CD14-positive monocyte (primary cell): Measurements from ENCODE around the gene TMPRSS11D. TPM values are rescaled to one million over a fixed set of nuclear protein-coding genes. Genes with fewer than 3 reads are reported as not detected.

Experiments used
- DNase-seq, 3 donors: peaks; one replicate each; pipeline ENCODE4 v3.0.0-alpha.2; 2011 to 2022
- H2AFZ ChIP-seq: 2 replicates; pipeline ENCODE4 v1.6.0; 2012; ENCODE audit warnings: mild to moderate bottlenecking, low read depth, low read length, inconsistent platforms; ENCODE audit not compliant: insufficient read depth, poor library complexity, severe bottlenecking
- H3K27ac ChIP-seq, 2 donors: 1 replicate in 1 of 2; 2 replicates in 1 of 2; pipeline ENCODE4 v1.5.1; 2012 to 2013; ENCODE audit warnings: low read length in 2 of 2, control low read depth in 1 of 2, inconsistent platforms in 1 of 2, low read depth in 1 of 2, mild to moderate bottlenecking in 1 of 2
- H3K27me3 ChIP-seq, 2 donors: one replicate each; pipeline versions ENCODE4 v1.6.0 to v1.6.1; 2011 to 2013; ENCODE audit warnings: low read length in 2 of 2; ENCODE audit not compliant: control insufficient read depth in 2 of 2, insufficient read depth in 2 of 2
- H3K36me3 ChIP-seq, 2 donors: replicated peaks in 1 of 2; 1 replicate in 1 of 2; 2 replicates in 1 of 2; pipeline versions ENCODE4 v1.5.1 to v1.6.1; 2012 to 2013; ENCODE audit warnings: low read length in 2 of 2, control low read depth in 1 of 2, inconsistent platforms in 1 of 2, mild to moderate bottlenecking in 1 of 2; ENCODE audit not compliant: insufficient read depth in 2 of 2, control insufficient read depth in 1 of 2
- H3K4me1 ChIP-seq, 2 donors: 1 replicate in 1 of 2; 2 replicates in 1 of 2; pipeline versions ENCODE4 v1.5.1 to v1.6.1; 2012 to 2013; ENCODE audit warnings: low read length in 2 of 2, control low read depth in 1 of 2, inconsistent platforms in 1 of 2, mild to moderate bottlenecking in 1 of 2, moderate library complexity in 1 of 2; ENCODE audit not compliant: insufficient read depth in 2 of 2, control insufficient read depth in 1 of 2
- H3K4me2 ChIP-seq: replicated peaks from 2 replicates; pipeline ENCODE3; 2012; ENCODE audit warnings: low read length, moderate library complexity, mild to moderate bottlenecking; ENCODE audit not compliant: poor library complexity, severe bottlenecking; ENCODE audit errors: extremely low read depth
- H3K4me3 ChIP-seq, 3 experiments: fragments of 200-600 bp in 1 of 3; sonication (generic) in 1 of 3; replicated peaks in 1 of 3; 1 replicate in 2 of 3; 2 replicates in 1 of 3; pipeline ENCODE4 v1.5.1; 2011 to 2013; ENCODE audit warnings: low read length in 3 of 3, mild to moderate bottlenecking in 3 of 3, control low read depth in 2 of 3, low read depth in 2 of 3, inconsistent platforms in 1 of 3, moderate library complexity in 1 of 3
- H3K79me2 ChIP-seq: 2 replicates; pipeline ENCODE4 v1.6.0; 2012; ENCODE audit warnings: mild to moderate bottlenecking, control low read depth, inconsistent platforms, low read length, moderate library complexity; ENCODE audit not compliant: insufficient read depth
- H3K9ac ChIP-seq: 2 replicates; pipeline ENCODE4 v1.6.0; 2017; ENCODE audit warnings: low read length, mild to moderate bottlenecking; ENCODE audit not compliant: insufficient read depth, poor library complexity, severe bottlenecking
- H3K9me3 ChIP-seq, 2 donors: replicated peaks in 1 of 2; 1 replicate in 1 of 2; 2 replicates in 1 of 2; pipeline versions ENCODE4 v1.5.1 to v1.6.1; 2012 to 2013; ENCODE audit warnings: low read length in 2 of 2, control low read depth in 1 of 2; ENCODE audit not compliant: control insufficient read depth in 1 of 2, insufficient read depth in 1 of 2
- H4K20me1 ChIP-seq: 2 replicates; pipeline ENCODE4 v1.6.0; 2012; ENCODE audit warnings: mild to moderate bottlenecking, low read length, control low read depth, moderate library complexity; ENCODE audit not compliant: insufficient read depth
- H3K27ac Mint-ChIP-seq, 7 donors: one replicate each; pipeline ENCODE4 v1.8.0; 2020; ENCODE audit warnings: mild to moderate bottlenecking in 7 of 7, mixed read lengths in 7 of 7, moderate library complexity in 6 of 7, inconsistent platforms in 2 of 7
- H3K27me3 Mint-ChIP-seq, 3 donors: one replicate each; pipeline ENCODE4 v1.8.0; 2021 to 2022; ENCODE audit warnings: low read depth in 3 of 3, mild to moderate bottlenecking in 3 of 3, mixed read lengths in 3 of 3, moderate library complexity in 3 of 3, inconsistent platforms in 1 of 3
- H3K36me3 Mint-ChIP-seq, 2 donors: one replicate each; pipeline ENCODE4 v1.8.0; 2020; ENCODE audit warnings: mixed read lengths in 2 of 2, inconsistent platforms in 1 of 2, mild to moderate bottlenecking in 1 of 2
- H3K4me1 Mint-ChIP-seq: one replicate; pipeline ENCODE4 v1.8.0; 2020; ENCODE audit warnings: mild to moderate bottlenecking, mixed read lengths
- H3K4me3 Mint-ChIP-seq, 2 donors: one replicate each; pipeline ENCODE4 v1.8.0; 2020; ENCODE audit warnings: mild to moderate bottlenecking in 2 of 2, mixed read lengths in 2 of 2, moderate library complexity in 1 of 2
- H3K9me3 Mint-ChIP-seq, 7 donors: one replicate each; pipeline ENCODE4 v1.8.0; 2020 to 2022; ENCODE audit warnings: mixed read lengths in 7 of 7, mild to moderate bottlenecking in 6 of 7, moderate library complexity in 6 of 7, inconsistent platforms in 2 of 7
- WGBS: methylation state at CpG from one replicate; pipeline ENCODE4 v1.1.5; 2013; ENCODE audit warnings: missing lambda C conversion rate; ENCODE audit not compliant: insufficient coverage; 5-methylcytosine and 5-hydroxymethylcytosine counted together
- intact Hi-C, 2 donors: fragments of 100-400 bp; cut with micrococcal nuclease; formaldehyde crosslinking; loops; one replicate each; pipeline versions ENCODE4 v1.15.0 to v1.15.1; 2023
- polyA plus RNA-seq, 3 donors: library from polyadenylated mRNA; depleted of rRNA in 1 of 3; unstranded in 2 of 3; stranded (reverse) in 1 of 3; fragments of 300-500 nt in 2 of 3; fragments of >200 nt in 1 of 3; fragmentation: Illumina TruSeq in 2 of 3; gene quantifications; 1 replicate in 2 of 3; 2 replicates in 1 of 3; pipeline ENCODE4 v1.2.3, GENCODE V29; 2012 to 2021
- TF ChIP-seq, protein P1 (sequence below): fragments of 200-600 bp; IDR thresholded peaks from one replicate; pipeline ENCODE4 v1.8.0; 2022; ENCODE audit warnings: antibody characterized with exemption, mild to moderate bottlenecking

Gene TMPRSS11D
- polyA plus RNA-seq, 3 donors = not detected

DNA sequence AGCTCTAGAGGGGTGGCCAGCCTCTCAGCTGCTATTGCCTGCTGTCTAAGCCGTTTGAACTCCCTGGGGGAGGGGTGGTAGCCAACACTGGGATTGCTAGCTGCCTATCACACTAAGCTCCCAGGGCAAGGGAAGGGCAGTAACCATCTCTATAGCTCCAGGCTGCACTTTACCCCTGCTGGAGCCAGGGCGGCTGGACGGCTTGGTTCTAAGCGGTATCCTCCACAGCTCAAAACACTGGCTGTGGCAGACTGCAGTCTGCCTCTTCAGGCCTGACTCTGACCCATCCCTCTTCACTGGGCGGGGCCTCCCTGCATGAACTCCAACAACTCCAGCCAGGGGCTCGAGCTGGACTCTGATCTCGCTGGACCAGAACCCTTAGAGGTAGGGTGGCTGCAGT is 74.3 kb downstream of the TMPRSS11D start:
- 100% methylated on average over 5 of the region's 7 CpGs for WGBS
- H3K9me3 Mint-ChIP-seq = peaks cover 3 to 14% (median 5%) of the 10 kb centered on the region in 7 donors

DNA sequence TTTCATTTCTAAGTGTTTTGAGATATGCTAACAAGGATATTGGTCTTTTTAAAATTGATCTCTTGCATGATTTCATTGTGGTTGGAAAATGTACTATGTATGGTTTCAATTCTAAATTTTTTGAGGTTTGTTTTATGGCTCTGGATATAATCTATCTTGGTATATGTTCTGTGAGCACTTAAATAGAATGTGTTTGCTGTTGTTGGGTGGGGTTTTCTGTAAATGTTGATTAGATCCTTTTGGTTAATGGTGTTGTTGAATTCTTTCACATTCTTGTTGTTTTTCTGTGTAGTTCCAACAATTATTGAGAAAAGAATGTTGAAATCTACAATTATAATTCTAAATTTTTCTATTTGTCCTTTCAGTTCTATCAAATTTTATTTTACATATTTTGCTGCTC is 87.0 kb downstream of the TMPRSS11D start:
- Histone ChIP-seq H3K9ac (no peak overlapping the region), H3K4me3 (no peak overlapping the region), H3K4me1 (no peaks in the 10 kb centered on the region), H3K36me3 (no peaks in the 10 kb centered on the region), H3K4me2 (no peak overlapping the region), H4K20me1 (no peaks in the 10 kb centered on the region), H3K79me2 (no peaks in the 10 kb centered on the region), H2AFZ (no peak overlapping the region), H3K27ac (no peak overlapping the region), H3K27me3 (no peaks in the 10 kb centered on the region), H3K9me3 (no peaks in the 10 kb centered on the region)
- intact Hi-C loops = no loop called here
- DNase-seq = no peak
- Mint-ChIP-seq H3K4me1 (no peaks in the 10 kb centered on the region), H3K36me3 (no peaks in the 10 kb centered on the region), H3K9me3 (peaks cover 0 to 2% (median 0%) of the 10 kb centered on the region in 7 donors), H3K27ac (no peak overlapping the region), H3K27me3 (peaks cover 0 to 2% (median 0%) of the 10 kb centered on the region in 3 donors), H3K4me3 (no peak overlapping the region)
- TF ChIP-seq, protein P1, sequence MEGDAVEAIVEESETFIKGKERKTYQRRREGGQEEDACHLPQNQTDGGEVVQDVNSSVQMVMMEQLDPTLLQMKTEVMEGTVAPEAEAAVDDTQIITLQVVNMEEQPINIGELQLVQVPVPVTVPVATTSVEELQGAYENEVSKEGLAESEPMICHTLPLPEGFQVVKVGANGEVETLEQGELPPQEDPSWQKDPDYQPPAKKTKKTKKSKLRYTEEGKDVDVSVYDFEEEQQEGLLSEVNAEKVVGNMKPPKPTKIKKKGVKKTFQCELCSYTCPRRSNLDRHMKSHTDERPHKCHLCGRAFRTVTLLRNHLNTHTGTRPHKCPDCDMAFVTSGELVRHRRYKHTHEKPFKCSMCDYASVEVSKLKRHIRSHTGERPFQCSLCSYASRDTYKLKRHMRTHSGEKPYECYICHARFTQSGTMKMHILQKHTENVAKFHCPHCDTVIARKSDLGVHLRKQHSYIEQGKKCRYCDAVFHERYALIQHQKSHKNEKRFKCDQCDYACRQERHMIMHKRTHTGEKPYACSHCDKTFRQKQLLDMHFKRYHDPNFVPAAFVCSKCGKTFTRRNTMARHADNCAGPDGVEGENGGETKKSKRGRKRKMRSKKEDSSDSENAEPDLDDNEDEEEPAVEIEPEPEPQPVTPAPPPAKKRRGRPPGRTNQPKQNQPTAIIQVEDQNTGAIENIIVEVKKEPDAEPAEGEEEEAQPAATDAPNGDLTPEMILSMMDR = no peak

More for the DNA sequence above, 74.3 kb downstream of the TMPRSS11D start:
- Histone ChIP-seq H3K4me3 (no peak overlapping the region), H3K4me1 (no peaks in the 10 kb centered on the region), H3K36me3 (no peaks in the 10 kb centered on the region), H3K9ac (no peak overlapping the region), H3K27ac (no peak overlapping the region), H3K9me3 (peaks cover 0 to 9% of the 10 kb centered on the region in 2 donors), H3K4me2 (no peak overlapping the region), H2AFZ (no peak overlapping the region), H4K20me1 (no peaks in the 10 kb centered on the region), H3K79me2 (no peaks in the 10 kb centered on the region), H3K27me3 (no peaks in the 10 kb centered on the region)
- Mint-ChIP-seq H3K27me3 (peaks cover 0 to 2% (median 0%) of the 10 kb centered on the region in 3 donors), H3K27ac (no peak overlapping the region), H3K36me3 (no peaks in the 10 kb centered on the region), H3K4me1 (no peaks in the 10 kb centered on the region), H3K4me3 (no peak overlapping the region)
- TF ChIP-seq, protein P1 = no peak
- no peak for DNase-seq
- intact Hi-C loops = no loop called here
